Colonic mucosa (tissue), 2 donors: ENCODE results near the gene IL20RB. TPM values are rescaled to one million over a fixed set of nuclear protein-coding genes. Genes with fewer than 3 reads are reported as not detected.

Source experiments
- total RNA-seq, 2 donors: library from RNA; stranded (reverse); fragmentation: NEBNext Ultra II Directional in 1 of 2; extraction: Animal tissue kit (Norgen Biotek cat#: 25700) in 1 of 2; gene quantifications; one replicate each; pipeline ENCODE4 v1.2.1, GENCODE V29; 2021
- donor health status: DM: no; HTN: no; CAD: no.
- donor health status: DM: no; HTN: no; CAD: no.

The IL20RB gene
- total RNA-seq, 2 donors from 2014 or later = 0.74 to 0.96 TPM

Other genes with a start within 250 kb of the IL20RB start
- gene STAG1, start 205.6 kb upstream of the IL20RB start, total RNA-seq = 10 to 100 TPM; 38.2 to 43.5 TPM
- 1 to 10 TPM in 1 of 2 donors, under 1 TPM in 1; 0.74 to 1.2 TPM for gene SLC35G2, start 138.9 kb upstream of the IL20RB start, total RNA-seq
- gene NCK1, start 95.8 kb upstream of the IL20RB start, total RNA-seq = 10 to 100 TPM; 33.8 to 72.3 TPM